HG03354 (cell line): Measurements from ENCODE around the gene DOCK1.

Experiments
- ATAC-seq: cut with Tn5 transposase; IDR thresholded peaks from one replicate; pipeline ENCODE4 v1.9.1; 2021; ENCODE audit warnings: mild to moderate bottlenecking; ENCODE audit not compliant: unreplicated experiment, poor library complexity, severe bottlenecking

The DOCK1 gene

GRCh38 chr10:127310923-127311322 is 405.7 kb downstream of the DOCK1 start:
- no peak for ATAC-seq

- no peak for ATAC-seq
Observed at GRCh38 chr10:127313996-127314700, 408.9 kb downstream of the DOCK1 start.

- no peak for ATAC-seq
Observed at GRCh38 chr10:127314797-127315196, 409.6 kb downstream of the DOCK1 start.

- no peak for ATAC-seq
Observed at GRCh38 chr10:127315888-127316287, 410.7 kb downstream of the DOCK1 start.

GRCh38 chr10:127318396-127318795 is 413.2 kb downstream of the DOCK1 start:
- no peak for ATAC-seq

- no peak for ATAC-seq
Observed at GRCh38 chr10:127319271-127319670, 414.0 kb downstream of the DOCK1 start.

- no peak for ATAC-seq
Observed at GRCh38 chr10:127319691-127320090, 414.5 kb downstream of the DOCK1 start.

GRCh38 chr10:127320176-127320575 is 414.9 kb downstream of the DOCK1 start:
- ATAC-seq = no peak

GRCh38 chr10:127322286-127322685 is 417.1 kb downstream of the DOCK1 start:
- no peak for ATAC-seq

- ATAC-seq = no peak
Observed at GRCh38 chr10:127325506-127325905, 420.3 kb downstream of the DOCK1 start.

GRCh38 chr10:127326883-127327282 is 421.7 kb downstream of the DOCK1 start:
- no peak for ATAC-seq

- ATAC-seq = no peak
Observed at GRCh38 chr10:127331696-127332095, 426.5 kb downstream of the DOCK1 start.

GRCh38 chr10:127332631-127333030 is 427.4 kb downstream of the DOCK1 start:
- no peak for ATAC-seq

GRCh38 chr10:127337801-127338200 is 432.6 kb downstream of the DOCK1 start:
- no peak for ATAC-seq

GRCh38 chr10:127338399-127339110 is 433.3 kb downstream of the DOCK1 start:
- no peak for ATAC-seq

GRCh38 chr10:127343821-127344220 is 438.6 kb downstream of the DOCK1 start:
- ATAC-seq = no peak

GRCh38 chr10:127344346-127344745 is 439.1 kb downstream of the DOCK1 start:
- no peak for ATAC-seq

GRCh38 chr10:127345231-127345965 is 440.2 kb downstream of the DOCK1 start:
- no peak for ATAC-seq

GRCh38 chr10:127346604-127347003 is 441.4 kb downstream of the DOCK1 start:
- ATAC-seq = no peak

- ATAC-seq = no peak
Observed at GRCh38 chr10:127347202-127347959, 442.2 kb downstream of the DOCK1 start.
